ENCODE results near the gene MVK. TPM values are rescaled to one million over a fixed set of nuclear protein-coding genes. Genes with fewer than 3 reads are reported as not detected.

MVK gene
- total and polyA plus RNA-seq, 2 experiments from 2014 or later, result 16.7 to 40.1 TPM

DNA sequence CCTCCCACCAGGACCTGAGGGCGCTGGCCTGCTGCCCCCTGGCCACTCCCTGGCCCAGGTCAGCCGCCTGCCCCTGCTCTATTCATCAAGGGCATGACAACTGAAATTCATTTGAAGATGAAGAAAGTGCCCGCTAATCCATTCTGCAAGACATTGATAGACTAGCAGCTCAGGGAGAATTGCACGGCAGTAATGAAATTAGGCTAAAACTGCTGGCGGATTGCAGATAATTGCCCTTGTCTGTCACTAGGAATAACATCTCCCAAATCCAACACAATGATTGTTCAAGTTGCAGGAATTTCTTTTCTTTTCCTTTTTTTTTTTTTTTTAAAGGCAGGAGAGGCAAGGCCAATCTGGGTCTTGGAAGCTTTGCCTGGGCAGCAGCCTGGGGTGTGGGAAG, 44.5 kb downstream of the MVK start (continued):
- TF ChIP-seq ZNF462 (CRISPR knock-in tag; IDR thresholded peaks at IDR 0.05) (no peak), ZNF331 (CRISPR knock-in tag; IDR thresholded peaks at IDR 0.05; ENCODE audit: low read depth) (no peak), ZNF114 (CRISPR knock-in tag; IDR thresholded peaks at IDR 0.05) (no peak), CREB1 (CRISPR knock-in tag; IDR thresholded peaks at IDR 0.05; ENCODE audit: low read depth) (no peak), EZH2phosphoT487 (IDR thresholded peaks at IDR 0.05; ENCODE audit: unreplicated experiment) (no peak), EZH2 (IDR thresholded peaks at IDR 0.05; ENCODE audit: low read depth, unreplicated experiment) (no peak), JUNB (IDR thresholded peaks at IDR 0.05; ENCODE audit: unreplicated experiment) (no peak), NANOG (IDR thresholded peaks at IDR 0.05; ENCODE audit: borderline replicate concordance) (no peak)

DNA sequence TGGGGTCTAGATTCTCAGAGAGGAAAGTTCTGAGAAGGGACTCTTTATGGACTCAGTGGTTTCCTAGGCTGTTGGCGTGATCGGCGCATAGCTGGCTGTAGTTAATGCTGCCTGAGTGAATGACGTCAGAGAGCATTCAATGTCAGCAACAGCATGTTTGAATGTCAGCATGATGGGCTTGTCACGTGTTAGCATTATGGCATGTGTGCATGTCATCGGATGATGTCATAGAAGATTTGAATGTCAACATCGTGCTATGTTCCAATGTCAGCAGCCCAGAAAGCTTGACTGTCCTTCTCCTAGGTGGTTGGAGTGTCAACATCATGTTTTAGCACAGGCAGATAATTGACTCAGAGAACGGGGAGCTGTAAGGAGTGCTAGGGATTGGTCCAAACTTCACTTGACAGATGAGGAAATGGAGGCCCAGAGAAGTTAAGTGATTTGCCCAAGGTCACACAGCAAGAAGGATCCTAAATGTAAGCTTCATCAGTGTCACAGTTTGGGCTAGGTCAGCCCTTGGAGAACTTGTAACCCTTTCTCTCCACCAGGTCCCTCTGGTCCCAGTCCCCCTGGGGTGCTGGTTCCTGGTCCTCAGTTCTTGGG, 45.5 kb downstream of the MVK start:
- no peaks in the 10 kb centered on the region for H3K79me2 ChIP-seq (replicated peaks; ENCODE audit: insufficient read depth)
- no peaks in the 10 kb centered on the region for H3K27me3 ChIP-seq (ENCODE audit: insufficient read depth)
- H3K4me2 ChIP-seq, result no peak overlapping the region
- Mint-ChIP-seq H3K9me3 (no peaks in the 10 kb centered on the region), H3K27me3 (ENCODE audit: insufficient read depth, low read depth, poor library complexity) (peaks cover 4% of the 10 kb centered on the region), H3K27ac (no peak overlapping the region), H3K4me3 (no peak overlapping the region), H3K4me1 (peaks cover 12% of the 10 kb centered on the region), H3K36me3 (ENCODE audit: low read depth) (no peaks in the 10 kb centered on the region)
- H2AFZ ChIP-seq, result no peak overlapping the region
- H3K36me3 ChIP-seq (ENCODE audit: insufficient read depth), result no peaks in the 10 kb centered on the region
- H4K20me1 ChIP-seq (replicated peaks; ENCODE audit: insufficient read depth), result no peaks in the 10 kb centered on the region
- H3K4me3 ChIP-seq, result no peak overlapping the region
- ATAC-seq (no peak), DNase-seq (ENCODE audit: low spot score) (no peak)
- no peaks in the 10 kb centered on the region for H3K9me2 ChIP-seq (ENCODE audit: insufficient read depth)
- no peaks in the 10 kb centered on the region for H3F3A ChIP-seq (replicated peaks; ENCODE audit: low read depth)
- H3K4me1 ChIP-seq (ENCODE audit: insufficient read depth), result peaks cover 8% of the 10 kb centered on the region
- no peak overlapping the region for H3K27ac ChIP-seq (ENCODE audit: low read depth)
- TF ChIP-seq EZH2phosphoT487 (IDR thresholded peaks at IDR 0.05; ENCODE audit: unreplicated experiment), result no peak
- TF ChIP-seq ZNF331 (CRISPR knock-in tag; IDR thresholded peaks at IDR 0.05; ENCODE audit: low read depth), result no peak
- no peak for TF ChIP-seq CREB1 (CRISPR knock-in tag; IDR thresholded peaks at IDR 0.05; ENCODE audit: low read depth)
- TF ChIP-seq JUNB (IDR thresholded peaks at IDR 0.05; ENCODE audit: unreplicated experiment), result no peak
- TF ChIP-seq NANOG (IDR thresholded peaks at IDR 0.05; ENCODE audit: borderline replicate concordance), result no peak
- TF ChIP-seq ZNF462 (CRISPR knock-in tag; IDR thresholded peaks at IDR 0.05), result no peak
- no peak for TF ChIP-seq POLR2AphosphoS5 (IDR thresholded peaks at IDR 0.05; ENCODE audit: low read depth)
